GM12891 (cell line): ENCODE results near the gene KIFC3.

Source experiments
- PAX5 ChIP-seq: IDR thresholded peaks from 2 replicates; pipeline ENCODE4 v1.6.1; 2011; ENCODE audit warnings: low read length, moderate library complexity, mild to moderate bottlenecking; ENCODE audit not compliant: insufficient read depth, severe bottlenecking
- POLR2A ChIP-seq: IDR thresholded peaks from 2 replicates; pipeline ENCODE4 v1.6.1; 2011; ENCODE audit warnings: low read depth, low read length, control low read depth
- POLR2AphosphoS5 ChIP-seq: IDR thresholded peaks from 2 replicates; pipeline ENCODE4 v1.6.1; 2011; ENCODE audit warnings: low read depth, low read length, control low read depth
- POU2F2 ChIP-seq: IDR thresholded peaks from 2 replicates; pipeline ENCODE4 v1.6.1; 2011; ENCODE audit warnings: low read depth, mild to moderate bottlenecking, control low read depth, low read length, moderate library complexity
- SPI1 ChIP-seq: IDR thresholded peaks from 2 replicates; pipeline ENCODE4 v1.6.1; 2011; ENCODE audit warnings: low read depth, low read length, control low read depth
- TAF1 ChIP-seq: IDR thresholded peaks from 2 replicates; pipeline ENCODE4 v1.6.1; 2011; ENCODE audit warnings: low read depth, low read length, control low read depth

GRCh38 chr16:57781741-57782606 lies 20.3 kb downstream of the KIFC3 start:
- TF ChIP-seq TAF1 (no peak), POLR2AphosphoS5 (no peak), POLR2A (no peak), PAX5 (no peak), POU2F2 (no peak), SPI1 (no peak)
